Measurements from ENCODE around the gene ADISSP. TPM values are rescaled to one million over a fixed set of nuclear protein-coding genes. Genes with fewer than 3 reads are reported as not detected.

Gene ADISSP
- total RNA-seq, 1 donor: 18.5 TPM

DNA sequence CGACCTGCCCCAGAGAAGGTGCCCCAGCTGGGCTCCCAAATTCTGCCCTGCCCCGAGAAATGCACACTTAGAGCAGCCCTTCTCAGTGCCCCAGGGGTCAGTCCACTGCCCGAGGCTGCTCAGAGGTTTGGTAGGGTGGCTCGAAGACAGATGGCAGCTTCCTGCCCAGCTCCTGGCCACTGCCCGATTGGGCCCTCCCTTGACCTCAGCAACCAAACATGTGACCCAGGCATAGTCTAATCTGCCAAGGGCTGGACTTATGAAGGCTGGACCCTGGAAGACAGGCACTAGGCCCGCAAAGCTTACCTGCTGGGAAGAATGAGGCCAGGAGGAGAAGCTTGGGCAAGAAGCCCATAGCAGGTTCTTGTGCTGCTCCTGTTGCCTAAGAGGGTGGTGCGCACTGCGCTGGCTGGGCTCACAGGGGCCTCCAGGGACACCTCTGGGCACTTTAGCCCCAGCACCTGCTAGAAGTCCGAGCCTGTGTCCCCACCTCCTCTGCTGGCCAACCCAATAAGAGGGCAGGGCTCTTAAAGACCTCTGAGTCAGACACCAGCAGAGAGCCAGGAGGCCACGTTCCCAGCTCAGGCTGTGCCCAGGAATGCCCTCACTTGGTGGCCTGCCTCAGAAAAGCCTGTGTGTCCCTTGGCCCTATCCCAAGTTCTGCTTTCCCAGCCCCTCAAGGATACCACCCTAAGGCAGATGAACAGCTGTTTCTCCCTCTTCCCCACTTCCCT is 60.6 kb downstream of the ADISSP start:
- H3K4me2 ChIP-seq (ENCODE audit: insufficient read depth, low read length): no peak overlapping the region
- TF ChIP-seq, protein P1, sequence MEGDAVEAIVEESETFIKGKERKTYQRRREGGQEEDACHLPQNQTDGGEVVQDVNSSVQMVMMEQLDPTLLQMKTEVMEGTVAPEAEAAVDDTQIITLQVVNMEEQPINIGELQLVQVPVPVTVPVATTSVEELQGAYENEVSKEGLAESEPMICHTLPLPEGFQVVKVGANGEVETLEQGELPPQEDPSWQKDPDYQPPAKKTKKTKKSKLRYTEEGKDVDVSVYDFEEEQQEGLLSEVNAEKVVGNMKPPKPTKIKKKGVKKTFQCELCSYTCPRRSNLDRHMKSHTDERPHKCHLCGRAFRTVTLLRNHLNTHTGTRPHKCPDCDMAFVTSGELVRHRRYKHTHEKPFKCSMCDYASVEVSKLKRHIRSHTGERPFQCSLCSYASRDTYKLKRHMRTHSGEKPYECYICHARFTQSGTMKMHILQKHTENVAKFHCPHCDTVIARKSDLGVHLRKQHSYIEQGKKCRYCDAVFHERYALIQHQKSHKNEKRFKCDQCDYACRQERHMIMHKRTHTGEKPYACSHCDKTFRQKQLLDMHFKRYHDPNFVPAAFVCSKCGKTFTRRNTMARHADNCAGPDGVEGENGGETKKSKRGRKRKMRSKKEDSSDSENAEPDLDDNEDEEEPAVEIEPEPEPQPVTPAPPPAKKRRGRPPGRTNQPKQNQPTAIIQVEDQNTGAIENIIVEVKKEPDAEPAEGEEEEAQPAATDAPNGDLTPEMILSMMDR (IDR thresholded peaks at IDR 0.05; ENCODE audit: extremely low read depth, low read depth, low read length): no peak
- no peak overlapping the region for H3K4me3 ChIP-seq (ENCODE audit: insufficient read depth, low read length)
- no peaks in the 10 kb centered on the region for H4K20me1 ChIP-seq (ENCODE audit: insufficient read depth, low read length)
- no peaks in the 10 kb centered on the region for H3K79me2 ChIP-seq (ENCODE audit: insufficient read depth, low read length)
- DNase-seq (ENCODE audit: insufficient read length, low spot score, missing footprints): peak; percentile 83
- no peaks in the 10 kb centered on the region for H3K9me3 ChIP-seq (ENCODE audit: low read depth, low read length)
- H3K27me3 ChIP-seq (ENCODE audit: insufficient read depth, low read length): no peaks in the 10 kb centered on the region
- no peak overlapping the region for H2AFZ ChIP-seq (ENCODE audit: low read length)
- no peak overlapping the region for H3K27ac ChIP-seq (ENCODE audit: low read depth, low read length)
- H3K4me1 ChIP-seq (ENCODE audit: insufficient read depth, low read length): no peaks in the 10 kb centered on the region
- no peaks in the 10 kb centered on the region for H3K36me3 ChIP-seq (ENCODE audit: insufficient read depth, low read length)

DNA sequence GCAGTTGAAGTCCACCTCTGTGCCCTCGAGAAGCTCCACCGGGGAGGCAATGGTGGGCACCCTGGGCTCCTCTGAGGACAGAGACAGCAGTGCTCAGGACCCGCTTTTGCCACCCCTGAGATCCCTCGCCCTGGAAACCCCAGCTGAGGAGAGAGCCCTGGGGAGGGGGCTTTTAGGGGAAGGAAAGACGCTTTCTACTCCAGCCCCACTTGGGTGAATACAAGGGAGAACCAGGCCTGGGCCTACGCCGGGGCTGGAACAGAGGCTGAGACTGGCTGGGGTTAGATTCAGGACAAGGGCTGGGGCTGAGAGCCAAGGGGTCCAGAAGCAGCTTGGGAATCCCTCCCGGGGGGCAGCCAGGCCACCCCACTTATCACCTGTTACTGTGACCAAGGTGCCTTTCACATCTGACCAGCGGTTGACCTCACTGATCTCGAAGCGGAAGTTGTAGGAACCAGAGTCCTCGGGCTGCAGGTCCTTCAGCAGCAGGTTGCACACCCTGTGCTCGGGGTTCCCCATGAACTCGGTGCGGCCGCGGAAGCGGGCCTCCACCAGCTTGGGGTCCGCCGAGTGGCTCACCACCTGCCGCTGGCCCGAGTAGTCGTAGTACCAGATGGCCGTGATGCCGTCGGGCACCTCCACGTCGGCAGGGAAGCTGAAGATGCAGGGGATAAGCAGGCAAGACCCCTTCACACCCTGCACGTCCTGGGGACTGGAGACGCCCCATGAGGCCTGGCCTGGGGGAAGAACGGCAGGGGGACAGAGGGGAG is 61.4 kb downstream of the ADISSP start:
- TF ChIP-seq, protein P1 (IDR thresholded peaks at IDR 0.05; ENCODE audit: extremely low read depth, low read depth, low read length): no peak

DNA sequence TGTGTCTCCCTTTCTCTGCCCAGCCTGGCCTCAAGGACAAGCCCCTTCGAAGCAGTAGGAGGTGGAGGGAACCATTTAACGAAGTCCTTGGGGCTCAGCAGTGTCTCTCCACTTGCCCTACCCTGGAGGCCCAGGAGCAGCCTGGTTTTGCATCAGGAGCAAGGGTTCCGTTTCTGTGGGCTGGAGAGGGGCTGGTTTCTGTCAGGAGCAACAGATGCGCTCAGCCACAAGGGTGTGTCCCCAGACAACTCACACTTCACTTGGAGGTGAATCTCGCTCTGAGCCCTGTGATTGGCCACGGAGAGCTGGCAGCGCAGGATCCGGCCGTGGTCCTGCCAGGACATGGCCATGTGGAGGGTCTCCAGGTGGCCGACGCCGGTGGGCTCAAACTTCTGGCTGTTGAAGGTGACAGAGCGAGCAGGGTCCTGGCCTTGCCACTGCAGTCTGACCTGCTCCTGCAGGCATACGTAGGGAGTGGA is 62.0 kb downstream of the ADISSP start:
- Histone ChIP-seq H3K27me3 (ENCODE audit: insufficient read depth, low read length) (no peaks in the 10 kb centered on the region), H3K4me2 (ENCODE audit: insufficient read depth, low read length) (no peak overlapping the region), H3K27ac (ENCODE audit: low read depth, low read length) (no peak overlapping the region), H3K36me3 (ENCODE audit: insufficient read depth, low read length) (no peaks in the 10 kb centered on the region), H3K4me3 (ENCODE audit: insufficient read depth, low read length) (no peak overlapping the region), H3K9me3 (ENCODE audit: low read depth, low read length) (no peaks in the 10 kb centered on the region), H3K79me2 (ENCODE audit: insufficient read depth, low read length) (no peaks in the 10 kb centered on the region), H2AFZ (ENCODE audit: low read length) (no peak overlapping the region), H4K20me1 (ENCODE audit: insufficient read depth, low read length) (no peaks in the 10 kb centered on the region), H3K4me1 (ENCODE audit: insufficient read depth, low read length) (no peaks in the 10 kb centered on the region)
- no peak for DNase-seq (ENCODE audit: insufficient read length, low spot score, missing footprints)
- TF ChIP-seq, protein P1 (IDR thresholded peaks at IDR 0.05; ENCODE audit: extremely low read depth, low read depth, low read length): no peak

More for the DNA sequence above, 61.4 kb downstream of the ADISSP start:
- DNase-seq (ENCODE audit: insufficient read length, low spot score, missing footprints): peak; percentile 34
- Histone ChIP-seq H4K20me1 (ENCODE audit: insufficient read depth, low read length) (no peaks in the 10 kb centered on the region), H3K79me2 (ENCODE audit: insufficient read depth, low read length) (no peaks in the 10 kb centered on the region), H2AFZ (ENCODE audit: low read length) (no peak overlapping the region), H3K4me2 (ENCODE audit: insufficient read depth, low read length) (no peak overlapping the region), H3K27ac (ENCODE audit: low read depth, low read length) (no peak overlapping the region), H3K4me3 (ENCODE audit: insufficient read depth, low read length) (no peak overlapping the region), H3K36me3 (ENCODE audit: insufficient read depth, low read length) (no peaks in the 10 kb centered on the region), H3K4me1 (ENCODE audit: insufficient read depth, low read length) (no peaks in the 10 kb centered on the region), H3K27me3 (ENCODE audit: insufficient read depth, low read length) (no peaks in the 10 kb centered on the region), H3K9me3 (ENCODE audit: low read depth, low read length) (no peaks in the 10 kb centered on the region)

GRCh38 chr20:3704087-3704486 is 63.5 kb downstream of the ADISSP start:
- no peak overlapping the region for H3K4me3 ChIP-seq (ENCODE audit: insufficient read depth, low read length)
- H3K4me2 ChIP-seq (ENCODE audit: insufficient read depth, low read length): no peak overlapping the region
- DNase-seq (ENCODE audit: insufficient read length, low spot score, missing footprints): peak; percentile 42
- no peak overlapping the region for H3K27ac ChIP-seq (ENCODE audit: low read depth, low read length)
- no peaks in the 10 kb centered on the region for H3K27me3 ChIP-seq (ENCODE audit: insufficient read depth, low read length)
- TF ChIP-seq, protein P1 (IDR thresholded peaks at IDR 0.05; ENCODE audit: extremely low read depth, low read depth, low read length): no peak
- no peaks in the 10 kb centered on the region for H3K9me3 ChIP-seq (ENCODE audit: low read depth, low read length)
- H3K79me2 ChIP-seq (ENCODE audit: insufficient read depth, low read length): no peaks in the 10 kb centered on the region
- H3K36me3 ChIP-seq (ENCODE audit: insufficient read depth, low read length): no peaks in the 10 kb centered on the region
- H2AFZ ChIP-seq (ENCODE audit: low read length): no peak overlapping the region
- H4K20me1 ChIP-seq (ENCODE audit: insufficient read depth, low read length): no peaks in the 10 kb centered on the region
- H3K4me1 ChIP-seq (ENCODE audit: insufficient read depth, low read length): no peaks in the 10 kb centered on the region

Data from osteoblast (primary cell).